GM12878 (cell line): ENCODE measurements around the gene DUSP10.

Experiments used
- BHLHE40 ChIP-seq, 2 experiments: fragments of 450-650 bp in 1 of 2; IDR thresholded peaks; 2 replicates each; pipeline ENCODE4 v1.6.1; 2011 to 2017; ENCODE audit warnings: low read depth in 2 of 2, borderline replicate concordance in 1 of 2, improper control_type of control experiment in 1 of 2, low read length in 1 of 2, mild to moderate bottlenecking in 1 of 2
- CBX3 ChIP-seq: fragments of 200-600 bp; sonication (generic); IDR thresholded peaks from 2 replicates; pipeline ENCODE4 v1.6.1; 2016; ENCODE audit warnings: low read depth, borderline replicate concordance
- E4F1 ChIP-seq: fragments of 450-650 bp; IDR thresholded peaks from 2 replicates; pipeline ENCODE4 v1.6.1; 2018; ENCODE audit warnings: borderline replicate concordance, mild to moderate bottlenecking; ENCODE audit not compliant: partially characterized antibody
- IKZF2 ChIP-seq, 2 experiments: fragments of 450-650 bp; IDR thresholded peaks; 2 replicates each; pipeline ENCODE4 v1.6.1; 2017; ENCODE audit warnings: mild to moderate bottlenecking in 2 of 2, moderate library complexity in 2 of 2
- POLR2A ChIP-seq: IDR thresholded peaks from 2 replicates; pipeline ENCODE4 v1.6.1; 2011; ENCODE audit warnings: low read depth, mild to moderate bottlenecking, low read length
- SIN3A ChIP-seq: IDR thresholded peaks from 2 replicates; pipeline ENCODE4 v1.6.1; 2012; ENCODE audit warnings: low read depth, low read length, improper control_type of control experiment
- SP1 ChIP-seq: IDR thresholded peaks from one replicate; pipeline ENCODE4 v1.6.1; 2011; ENCODE audit warnings: low read depth, low read length
- ZNF687 ChIP-seq: fragments of 450-650 bp; IDR thresholded peaks from 2 replicates; pipeline ENCODE4 v1.6.1; 2017; ENCODE audit warnings: mild to moderate bottlenecking, moderate library complexity
- TF ChIP-seq, protein P1 (sequence below), 3 experiments: IDR thresholded peaks in 2 of 3; conservative IDR thresholded peaks in 1 of 3; 2 replicates each; pipeline ENCODE4 v1.5.1; 2011; ENCODE audit warnings: low read depth in 3 of 3, low read length in 3 of 3, mild to moderate bottlenecking in 3 of 3, control low read depth in 2 of 3, moderate library complexity in 2 of 3, inconsistent platforms in 1 of 3, mixed read lengths in 1 of 3; ENCODE audit not compliant: control insufficient read depth in 2 of 3, insufficient read depth in 1 of 3; ENCODE audit errors: extremely low read depth in 1 of 3
- TF ChIP-seq, protein P2 (sequence below): fragments of 450-650 bp; IDR thresholded peaks from 2 replicates; pipeline ENCODE4 v1.6.1; 2016; ENCODE audit warnings: mild to moderate bottlenecking
- TF ChIP-seq, protein P3 (sequence below): IDR thresholded peaks from 2 replicates; pipeline ENCODE4 v1.6.1; 2012; ENCODE audit warnings: low read depth, low read length, improper control_type of control experiment

DNA sequence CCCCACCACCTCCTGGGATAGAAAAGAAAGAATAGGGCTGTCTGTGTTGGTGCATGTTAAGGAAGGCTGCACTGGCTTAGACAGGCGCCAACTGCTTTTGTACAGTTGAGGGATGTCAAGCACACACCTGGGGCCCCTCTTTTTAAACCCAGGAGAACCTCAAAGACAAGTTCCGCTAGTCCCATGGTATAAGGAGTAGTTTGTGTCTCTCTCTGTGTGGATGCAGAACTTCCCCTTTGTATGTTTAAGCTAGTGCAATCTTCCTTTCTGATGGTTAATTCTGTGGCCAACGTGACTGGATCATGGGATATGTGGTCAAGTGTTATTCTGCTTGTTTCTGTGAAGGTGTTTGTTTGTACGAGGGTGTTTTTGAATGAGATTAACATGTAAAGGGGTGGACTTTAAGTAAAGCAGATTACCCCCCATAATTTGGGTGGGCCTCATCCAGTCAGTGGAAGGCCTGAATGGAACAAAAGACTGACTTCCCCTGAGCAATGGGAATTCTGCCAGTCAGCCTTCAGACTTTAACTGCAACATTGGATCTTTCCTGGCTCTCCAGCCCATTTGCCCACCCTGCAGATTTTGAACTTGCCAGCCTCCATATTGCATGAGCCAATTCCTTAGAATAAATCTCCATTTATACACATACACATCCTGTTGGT is 9.5 kb upstream of the DUSP10 start:
- TF ChIP-seq IKZF2 (IDR thresholded peaks at IDR 0.05) (no peak), POLR2A (no peak), SP1 (no peak), BHLHE40 (IDR thresholded peaks at IDR 0.05; ENCODE audit: borderline replicate concordance in 1 of 2, low read depth in 2 of 2, low read length in 1 of 2) (no peak), SIN3A (no peak), ZNF687 (no peak), CBX3 (no peak), E4F1 (no peak)
- TF ChIP-seq, protein P1, sequence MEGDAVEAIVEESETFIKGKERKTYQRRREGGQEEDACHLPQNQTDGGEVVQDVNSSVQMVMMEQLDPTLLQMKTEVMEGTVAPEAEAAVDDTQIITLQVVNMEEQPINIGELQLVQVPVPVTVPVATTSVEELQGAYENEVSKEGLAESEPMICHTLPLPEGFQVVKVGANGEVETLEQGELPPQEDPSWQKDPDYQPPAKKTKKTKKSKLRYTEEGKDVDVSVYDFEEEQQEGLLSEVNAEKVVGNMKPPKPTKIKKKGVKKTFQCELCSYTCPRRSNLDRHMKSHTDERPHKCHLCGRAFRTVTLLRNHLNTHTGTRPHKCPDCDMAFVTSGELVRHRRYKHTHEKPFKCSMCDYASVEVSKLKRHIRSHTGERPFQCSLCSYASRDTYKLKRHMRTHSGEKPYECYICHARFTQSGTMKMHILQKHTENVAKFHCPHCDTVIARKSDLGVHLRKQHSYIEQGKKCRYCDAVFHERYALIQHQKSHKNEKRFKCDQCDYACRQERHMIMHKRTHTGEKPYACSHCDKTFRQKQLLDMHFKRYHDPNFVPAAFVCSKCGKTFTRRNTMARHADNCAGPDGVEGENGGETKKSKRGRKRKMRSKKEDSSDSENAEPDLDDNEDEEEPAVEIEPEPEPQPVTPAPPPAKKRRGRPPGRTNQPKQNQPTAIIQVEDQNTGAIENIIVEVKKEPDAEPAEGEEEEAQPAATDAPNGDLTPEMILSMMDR (IDR thresholded peaks at IDR 0.05 in 2 of 3, conservative IDR thresholded peaks at IDR 0.05 in 1 of 3; ENCODE audit: control insufficient read depth in 2 of 3, extremely low read depth in 1 of 3, insufficient read depth in 1 of 3, low read depth in 3 of 3, low read length in 3 of 3): no peak
- TF ChIP-seq, protein P2, sequence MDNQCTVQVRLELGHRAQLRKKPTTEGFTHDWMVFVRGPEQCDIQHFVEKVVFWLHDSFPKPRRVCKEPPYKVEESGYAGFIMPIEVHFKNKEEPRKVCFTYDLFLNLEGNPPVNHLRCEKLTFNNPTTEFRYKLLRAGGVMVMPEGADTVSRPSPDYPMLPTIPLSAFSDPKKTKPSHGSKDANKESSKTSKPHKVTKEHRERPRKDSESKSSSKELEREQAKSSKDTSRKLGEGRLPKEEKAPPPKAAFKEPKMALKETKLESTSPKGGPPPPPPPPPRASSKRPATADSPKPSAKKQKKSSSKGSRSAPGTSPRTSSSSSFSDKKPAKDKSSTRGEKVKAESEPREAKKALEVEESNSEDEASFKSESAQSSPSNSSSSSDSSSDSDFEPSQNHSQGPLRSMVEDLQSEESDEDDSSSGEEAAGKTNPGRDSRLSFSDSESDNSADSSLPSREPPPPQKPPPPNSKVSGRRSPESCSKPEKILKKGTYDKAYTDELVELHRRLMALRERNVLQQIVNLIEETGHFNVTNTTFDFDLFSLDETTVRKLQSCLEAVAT: no peak
- TF ChIP-seq, protein P3, sequence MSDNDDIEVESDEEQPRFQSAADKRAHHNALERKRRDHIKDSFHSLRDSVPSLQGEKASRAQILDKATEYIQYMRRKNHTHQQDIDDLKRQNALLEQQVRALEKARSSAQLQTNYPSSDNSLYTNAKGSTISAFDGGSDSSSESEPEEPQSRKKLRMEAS: no peak
